Naive thymus-derived CD4-positive, alpha-beta T cell (primary cell): ENCODE measurements around the gene FBXO38. TPM values are rescaled to one million over a fixed set of nuclear protein-coding genes. Genes with fewer than 3 reads are reported as not detected.
A peak's percentile ranks its signal among the peaks of the same experiment; 100 is the strongest.

Experiments used
- ATAC-seq: fragments of 150-1000 bp; cut with Tn5 transposase; 2 replicates; pipeline ENCODE4 v1.10.0; 2021; ENCODE audit warnings: mild to moderate bottlenecking, moderate library complexity
- CTCF ChIA-PET: fragments of 350-600 bp; sonication (Branson Sonifier 250); formaldehyde crosslinking; loops from one replicate; lab custom pipeline; 2021; ENCODE audit warnings: antibody characterized with exemption; lab: Charles Lee
- POLR2A ChIA-PET: fragments of 350-600 bp; sonication (Branson Sonifier 250); formaldehyde crosslinking; loops from one replicate; lab custom pipeline; 2021; ENCODE audit warnings: antibody characterized with exemption, inconsistent platforms; lab: Charles Lee
- DNase-seq, 9 donors: peaks; one replicate each; pipeline versions ENCODE4 v3.0.0 to v3.0.0-alpha.2; 2020 to 2022; ENCODE audit warnings: mixed read lengths in 1 of 9
- H3K27ac ChIP-seq: one replicate; pipeline ENCODE4 v1.7.0; 2013; ENCODE audit warnings: mild to moderate bottlenecking, low read depth, low read length, moderate library complexity
- H3K27me3 ChIP-seq, 2 donors: one replicate each; pipeline ENCODE4 v1.7.0; 2013; ENCODE audit warnings: low read length in 2 of 2, mild to moderate bottlenecking in 2 of 2, moderate library complexity in 2 of 2; ENCODE audit not compliant: control insufficient read depth in 2 of 2, insufficient read depth in 2 of 2
- H3K36me3 ChIP-seq, 3 experiments: 1 replicate in 2 of 3; 2 replicates in 1 of 3; pipeline ENCODE4 v1.7.0; 2013; ENCODE audit warnings: low read length in 3 of 3, mild to moderate bottlenecking in 3 of 3, moderate library complexity in 1 of 3; ENCODE audit not compliant: insufficient read depth in 3 of 3, control insufficient read depth in 2 of 3
- H3K4me1 ChIP-seq, 2 donors: one replicate each; pipeline ENCODE4 v1.7.0; 2013; ENCODE audit warnings: low read length in 2 of 2, mild to moderate bottlenecking in 2 of 2, moderate library complexity in 1 of 2; ENCODE audit not compliant: control insufficient read depth in 2 of 2, insufficient read depth in 2 of 2
- H3K4me3 ChIP-seq: 2 replicates; pipeline ENCODE4 v1.7.0; 2013; ENCODE audit warnings: mild to moderate bottlenecking, low read length
- H3K9me3 ChIP-seq, 3 experiments: 1 replicate in 2 of 3; 2 replicates in 1 of 3; pipeline ENCODE4 v1.7.0; 2013; ENCODE audit warnings: low read length in 3 of 3; ENCODE audit not compliant: control insufficient read depth in 2 of 3
- H3K27ac Mint-ChIP-seq, 9 donors: one replicate each; pipeline ENCODE4 v1.8.0; 2020 to 2022; ENCODE audit warnings: mixed read lengths in 9 of 9, mild to moderate bottlenecking in 8 of 9, moderate library complexity in 5 of 9, inconsistent platforms in 2 of 9
- H3K27me3 Mint-ChIP-seq, 5 donors: one replicate each; pipeline ENCODE4 v1.8.0; 2021 to 2022; ENCODE audit warnings: mixed read lengths in 5 of 5, mild to moderate bottlenecking in 1 of 5
- H3K36me3 Mint-ChIP-seq, 5 donors: one replicate each; pipeline ENCODE4 v1.8.0; 2020 to 2022; ENCODE audit warnings: mixed read lengths in 5 of 5, mild to moderate bottlenecking in 3 of 5, inconsistent platforms in 1 of 5
- H3K4me1 Mint-ChIP-seq, 7 donors: one replicate each; pipeline ENCODE4 v1.8.0; 2020 to 2022; ENCODE audit warnings: mixed read lengths in 7 of 7, mild to moderate bottlenecking in 3 of 7, inconsistent platforms in 1 of 7
- H3K4me3 Mint-ChIP-seq, 10 donors: one replicate each; pipeline ENCODE4 v1.8.0; 2020 to 2022; ENCODE audit warnings: mild to moderate bottlenecking in 10 of 10, mixed read lengths in 10 of 10, moderate library complexity in 6 of 10, inconsistent platforms in 2 of 10
- H3K9me3 Mint-ChIP-seq, 11 donors: one replicate each; pipeline ENCODE4 v1.8.0; 2020 to 2022; ENCODE audit warnings: mixed read lengths in 11 of 11, mild to moderate bottlenecking in 4 of 11, inconsistent platforms in 1 of 11, moderate library complexity in 1 of 11
- intact Hi-C, 2 donors: fragments of 100-400 bp; cut with micrococcal nuclease; formaldehyde crosslinking; loops; one replicate each; pipeline ENCODE4 v1.15.1; 2023
- polyA plus RNA-seq, 2 donors: library from polyadenylated mRNA; unstranded; fragments of 300-500 nt; fragmentation: Illumina TruSeq; gene quantifications; one replicate each; pipeline ENCODE4 v1.2.3, GENCODE V29; 2021
- total RNA-seq, 6 experiments: library from RNA in 5 of 6; stranded (reverse) in 5 of 6; gene quantifications; 1 replicate in 5 of 6; 2 replicates in 1 of 6; pipeline ENCODE4 v1.2.3 and lab custom pipeline; 2021 to 2026

FBXO38 gene
- total and polyA plus RNA-seq, 7 experiments from 2014 or later, result 16.7 to 80.0 (median 62.1) TPM

DNA sequence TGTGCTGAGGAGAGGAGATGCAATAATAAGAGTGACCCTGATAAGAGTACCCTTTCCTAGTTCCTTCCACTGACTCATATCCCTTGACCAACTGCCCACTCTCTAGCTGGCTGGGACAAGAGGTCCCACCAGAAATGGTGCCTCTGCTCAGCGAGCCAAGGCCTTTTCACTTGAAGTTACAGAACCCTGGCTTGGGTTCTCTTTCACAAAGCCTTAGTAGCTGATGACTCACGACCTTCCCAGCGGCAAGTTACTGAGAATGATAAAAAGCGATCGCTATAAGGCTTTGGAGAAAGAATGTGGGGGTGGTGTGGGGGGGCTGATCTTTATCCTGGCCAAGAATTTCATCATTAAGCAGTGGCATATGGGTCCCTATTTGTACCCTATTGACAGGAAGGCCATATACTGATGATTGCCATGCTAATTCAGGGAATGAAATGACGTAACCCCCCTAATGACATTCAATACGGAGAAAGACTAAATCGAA, 90.3 kb downstream of the FBXO38 start:
- no peak overlapping the region for H3K4me3 Mint-ChIP-seq
- ATAC-seq (no peak), DNase-seq (no peak)
- intact Hi-C loops, result no loop called here
- H3K9me3 Mint-ChIP-seq, result no peaks in the 10 kb centered on the region
- Histone ChIP-seq H3K9me3 (no peaks in the 10 kb centered on the region), H3K4me3 (no peak overlapping the region), H3K36me3 (no peaks in the 10 kb centered on the region), H3K4me1 (no peaks in the 10 kb centered on the region), H3K27me3 (no peaks in the 10 kb centered on the region), H3K27ac (no peak overlapping the region)
- H3K36me3 Mint-ChIP-seq, result no peaks in the 10 kb centered on the region
- CTCF ChIA-PET, result no interaction called here
- peaks cover 7 to 27% (median 12%) of the 10 kb centered on the region in 5 donors for H3K27me3 Mint-ChIP-seq
- no peak overlapping the region for H3K27ac Mint-ChIP-seq
- no peaks in the 10 kb centered on the region for H3K4me1 Mint-ChIP-seq
- POLR2A ChIA-PET, result no interaction called here

DNA sequence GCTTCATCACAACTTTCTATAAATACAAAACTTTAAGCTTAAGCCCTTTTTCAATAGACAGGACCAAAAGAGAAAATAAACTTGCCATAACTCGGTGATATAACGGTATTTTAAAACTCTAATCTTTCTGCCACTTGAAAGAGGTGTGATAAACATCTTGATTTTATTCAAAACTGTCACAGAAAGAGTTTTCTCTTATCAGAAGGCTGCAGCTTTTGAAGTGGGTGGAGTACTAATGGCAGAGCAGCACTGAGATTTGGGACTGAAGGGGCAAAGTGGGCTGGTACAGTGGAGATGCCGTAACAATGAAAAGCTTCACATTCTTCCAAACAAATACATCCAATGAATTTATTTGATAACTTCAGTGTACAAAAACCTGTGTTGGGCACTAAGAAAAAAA, 92.5 kb downstream of the FBXO38 start:
- H3K4me1 Mint-ChIP-seq, result no peaks in the 10 kb centered on the region
- intact Hi-C loops, result no loop called here
- ATAC-seq, result no peak

DNA sequence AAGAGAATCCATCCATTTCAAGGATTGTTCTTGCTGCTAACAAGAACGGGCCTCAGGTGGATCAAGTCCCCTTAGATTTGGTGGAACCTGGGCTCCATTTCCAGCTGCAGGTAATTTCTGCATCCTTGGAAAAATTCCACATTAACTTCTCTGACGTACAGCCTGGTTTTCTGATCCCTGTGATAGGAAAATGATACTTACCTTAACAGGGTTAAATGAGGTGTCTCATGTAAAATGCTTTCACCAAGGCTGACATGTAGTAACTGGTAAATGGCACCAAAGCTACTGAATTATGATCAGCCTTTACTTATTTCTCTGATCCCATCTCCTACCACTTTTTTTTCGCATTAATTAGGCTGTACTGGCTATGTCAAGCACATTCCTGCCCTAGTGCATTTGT, 93.7 kb downstream of the FBXO38 start:
- Mint-ChIP-seq H3K4me3 (no peak overlapping the region), H3K9me3 (no peaks in the 10 kb centered on the region), H3K27me3 (peaks cover 12 to 35% (median 21%) of the 10 kb centered on the region in 5 donors), H3K4me1 (peaks cover 0 to 4% (median 2%) of the 10 kb centered on the region in 7 donors), H3K27ac (no peak overlapping the region), H3K36me3 (no peaks in the 10 kb centered on the region)
- no peaks in the 10 kb centered on the region for H3K9me3 ChIP-seq
- H3K36me3 ChIP-seq, result no peaks in the 10 kb centered on the region
- POLR2A ChIA-PET, result no interaction called here
- no peaks in the 10 kb centered on the region for H3K4me1 ChIP-seq
- CTCF ChIA-PET, result no interaction called here
- DNase-seq (no peak), ATAC-seq (no peak)
- H3K27me3 ChIP-seq, result no peaks in the 10 kb centered on the region
- no peak overlapping the region for H3K27ac ChIP-seq
- H3K4me3 ChIP-seq, result no peak overlapping the region
- intact Hi-C loops, result no loop called here

More for the DNA sequence above, 92.5 kb downstream of the FBXO38 start:
- H3K27ac ChIP-seq, result no peak overlapping the region
- H3K9me3 Mint-ChIP-seq, result no peaks in the 10 kb centered on the region
- no peaks in the 10 kb centered on the region for H3K27me3 ChIP-seq
- no peak overlapping the region for H3K4me3 ChIP-seq
- no peaks in the 10 kb centered on the region for H3K36me3 ChIP-seq
- ChIA-PET POLR2A (no interaction called here), CTCF (no interaction called here)
- H3K36me3 Mint-ChIP-seq, result no peaks in the 10 kb centered on the region
- peaks cover 7 to 27% (median 12%) of the 10 kb centered on the region in 5 donors for H3K27me3 Mint-ChIP-seq
- H3K4me3 Mint-ChIP-seq, result no peak overlapping the region
- DNase-seq, result no peak
- H3K27ac Mint-ChIP-seq, result no peak overlapping the region
- H3K9me3 ChIP-seq, result no peaks in the 10 kb centered on the region
- H3K4me1 ChIP-seq, result no peaks in the 10 kb centered on the region

DNA sequence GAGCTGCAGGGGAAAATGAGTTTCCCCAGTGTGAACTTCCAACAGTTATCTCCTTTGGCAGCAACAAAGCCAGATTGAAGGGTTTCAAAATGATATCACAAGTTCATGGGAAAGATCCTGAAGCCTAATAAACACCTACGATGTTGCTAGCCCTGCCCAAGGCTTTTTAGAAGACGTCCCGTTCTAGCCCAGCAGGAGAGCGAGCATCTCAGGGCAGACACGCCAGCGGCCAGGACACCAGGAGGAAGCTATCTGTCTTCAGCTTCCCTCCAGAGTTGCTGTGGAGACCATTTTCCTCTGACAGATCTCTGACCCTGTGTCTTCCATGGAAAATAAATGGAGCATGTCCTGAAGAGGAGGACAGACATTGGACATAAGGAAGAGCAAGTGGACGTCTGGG, 98.4 kb downstream of the FBXO38 start:
- peaks cover 0 to 10% (median 6%) of the 10 kb centered on the region in 7 donors for H3K4me1 Mint-ChIP-seq
- H3K27ac Mint-ChIP-seq, result no peak overlapping the region
- ATAC-seq (no peak), DNase-seq (no peak)
- peaks cover 25 to 59% (median 47%) of the 10 kb centered on the region in 5 donors for H3K27me3 Mint-ChIP-seq
- POLR2A ChIA-PET, result interaction anchor here (0.8 kb wide), 1 partner anchor 9 kb away, joined by 4 read pairs; no protein-coding TSS in a partner anchor
- no peaks in the 10 kb centered on the region for H3K36me3 Mint-ChIP-seq
- intact Hi-C loops, result loop anchor here in 1 of 2 donors (2.0 to 5.0 kb wide), 2 partner anchors 37 to 190 kb away; no protein-coding TSS in a partner anchor
- no peaks in the 10 kb centered on the region for H3K27me3 ChIP-seq
- no peak overlapping the region for H3K27ac ChIP-seq
- peak overlapping the region in 1 of 10 donors; percentile 21 for H3K4me3 Mint-ChIP-seq
- no peaks in the 10 kb centered on the region for H3K9me3 Mint-ChIP-seq
- CTCF ChIA-PET, result no interaction called here
- no peaks in the 10 kb centered on the region for H3K9me3 ChIP-seq
- no peak overlapping the region for H3K4me3 ChIP-seq
- H3K36me3 ChIP-seq, result no peaks in the 10 kb centered on the region
- no peaks in the 10 kb centered on the region for H3K4me1 ChIP-seq

DNA sequence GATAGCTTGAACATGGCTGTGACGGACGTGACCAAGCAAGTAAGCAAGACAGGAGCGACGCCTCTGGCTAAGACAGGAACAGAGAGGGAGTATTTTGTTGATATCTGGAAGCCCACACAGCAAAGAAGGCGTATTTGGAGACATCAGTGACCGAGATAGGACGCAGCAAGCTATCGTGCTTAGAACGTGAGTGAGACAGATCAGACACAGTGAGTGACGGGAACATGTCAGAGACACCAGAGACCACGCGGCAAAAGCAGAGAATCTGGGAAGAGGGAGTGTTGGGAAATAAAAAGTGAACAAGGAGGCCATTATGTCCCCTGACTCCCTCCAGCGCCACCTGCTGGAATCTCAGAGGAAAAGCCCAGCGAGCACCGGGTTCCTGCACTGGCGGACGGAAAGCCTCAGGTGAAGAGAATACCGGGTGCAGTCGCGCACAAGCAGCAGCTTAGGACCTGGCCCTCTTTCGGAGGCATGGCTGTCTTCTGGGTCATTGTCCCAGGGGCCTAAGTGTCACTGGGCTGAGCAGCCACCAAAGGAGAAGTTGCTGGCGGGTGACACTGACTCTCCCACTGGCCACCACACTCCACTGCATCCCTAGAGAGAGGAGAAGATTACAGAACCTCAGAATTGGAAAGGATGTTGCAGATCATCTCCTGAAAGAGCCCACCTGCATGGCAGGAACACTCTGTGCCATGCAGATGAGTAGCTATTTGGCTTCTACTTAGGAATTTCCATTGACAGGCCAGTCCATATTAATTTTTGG, 99.1 kb downstream of the FBXO38 start:
- H3K27ac Mint-ChIP-seq, result peak overlapping the region in 1 of 9 donors; percentile 57
- ATAC-seq (peak; percentile 80), DNase-seq (peak; percentile 8 to 62 (median 41))
- CTCF ChIA-PET, result no interaction called here
- peaks cover 30 to 56% (median 50%) of the 10 kb centered on the region in 5 donors for H3K27me3 Mint-ChIP-seq
- H3K36me3 Mint-ChIP-seq, result no peaks in the 10 kb centered on the region
- intact Hi-C loops, result loop anchor here (1.0 to 5.0 kb wide), 5 partner anchors 38 to 304 kb away; no protein-coding TSS in a partner anchor
- no peak overlapping the region for H3K4me3 ChIP-seq
- H3K36me3 ChIP-seq, result no peaks in the 10 kb centered on the region
- H3K27ac ChIP-seq, result no peak overlapping the region
- no peaks in the 10 kb centered on the region for H3K27me3 ChIP-seq
- POLR2A ChIA-PET, result interaction anchor here (0.8 kb wide), 1 partner anchor 9 kb away, joined by 4 read pairs; no protein-coding TSS in a partner anchor
- H3K4me1 ChIP-seq, result no peaks in the 10 kb centered on the region
- H3K9me3 Mint-ChIP-seq, result no peaks in the 10 kb centered on the region
- H3K4me1 Mint-ChIP-seq, result peaks cover 0 to 10% (median 6%) of the 10 kb centered on the region in 7 donors
- no peaks in the 10 kb centered on the region for H3K9me3 ChIP-seq
- H3K4me3 Mint-ChIP-seq, result peak overlapping the region in 6 of 10 donors; percentile 2 to 55 (median 30)

DNA sequence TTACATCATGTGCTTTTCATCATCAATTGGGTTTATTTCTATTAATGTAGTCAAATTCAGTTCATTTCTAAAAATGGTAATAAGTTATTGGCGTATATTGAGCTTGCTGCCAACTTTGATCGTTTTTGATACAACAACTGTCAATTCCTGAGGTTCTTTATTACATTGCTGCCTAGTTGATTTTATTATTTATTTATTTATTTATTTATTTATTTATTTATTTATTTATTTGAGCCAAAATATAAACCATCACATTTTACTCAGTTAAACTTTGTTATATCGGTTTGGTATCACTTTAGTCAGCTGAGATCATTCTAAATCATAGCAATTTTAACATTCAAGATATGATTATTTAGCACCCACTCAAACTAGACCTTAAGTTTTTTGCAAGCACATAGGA, 100.0 kb downstream of the FBXO38 start:
- H3K36me3 ChIP-seq, result no peaks in the 10 kb centered on the region
- Mint-ChIP-seq H3K36me3 (no peaks in the 10 kb centered on the region), H3K9me3 (no peaks in the 10 kb centered on the region), H3K4me3 (no peak overlapping the region), H3K27ac (no peak overlapping the region), H3K4me1 (peaks cover 0 to 10% (median 6%) of the 10 kb centered on the region in 7 donors), H3K27me3 (peaks cover 28 to 48% (median 46%) of the 10 kb centered on the region in 5 donors)
- no peaks in the 10 kb centered on the region for H3K4me1 ChIP-seq
- intact Hi-C loops, result loop anchor here (1.0 to 5.0 kb wide), 5 partner anchors 39 to 304 kb away; no protein-coding TSS in a partner anchor
- ChIA-PET CTCF (no interaction called here), POLR2A (no interaction called here)
- DNase-seq, result no peak
- no peaks in the 10 kb centered on the region for H3K9me3 ChIP-seq
- no peak for ATAC-seq
- no peak overlapping the region for H3K4me3 ChIP-seq
- H3K27me3 ChIP-seq, result no peaks in the 10 kb centered on the region
- H3K27ac ChIP-seq, result no peak overlapping the region
